DMS79 treated with DMSO at 0.1 percent for 48 hours (cell line): ENCODE results near the gene TRPV2.

Source experiments
- DNase-seq: peaks from one replicate; lab custom pipeline; 2025; lab: John Stamatoyannopoulos, UW

TRPV2 gene

GRCh38 chr17:16473044-16474011, 58.0 kb downstream of the TRPV2 start:
- DNase-seq, result no peak

GRCh38 chr17:16474012-16474725, 58.8 kb downstream of the TRPV2 start:
- no peak for DNase-seq

- no peak for DNase-seq
Observed at GRCh38 chr17:16475179-16475704, 59.9 kb downstream of the TRPV2 start.

GRCh38 chr17:16477255-16477654, 61.9 kb downstream of the TRPV2 start:
- no peak for DNase-seq

- no peak for DNase-seq
Observed at GRCh38 chr17:16477666-16478065, 62.3 kb downstream of the TRPV2 start.

GRCh38 chr17:16478649-16479048, 63.3 kb downstream of the TRPV2 start:
- DNase-seq, result no peak

- no peak for DNase-seq
Observed at GRCh38 chr17:16479264-16479663, 63.9 kb downstream of the TRPV2 start.

- peak; percentile 29 for DNase-seq
Observed at GRCh38 chr17:16480995-16481394, 65.6 kb downstream of the TRPV2 start.

- DNase-seq, result no peak
Observed at GRCh38 chr17:16482253-16482652, 66.9 kb downstream of the TRPV2 start.

- no peak for DNase-seq
Observed at GRCh38 chr17:16483021-16483645, 67.8 kb downstream of the TRPV2 start.

GRCh38 chr17:16484445-16485175, 69.2 kb downstream of the TRPV2 start:
- peak; percentile 18 for DNase-seq
